Heart left ventricle (tissue), 16 donors: Measurements from ENCODE around the gene RAB4B. TPM values are rescaled to one million over a fixed set of nuclear protein-coding genes. Genes with fewer than 3 reads are reported as not detected.
"Not testable (repeated sequence)": the region's sequence is repeated elsewhere in the genome, so short reads cannot be mapped to it uniquely, and the experiment has no call there.

Experiments used
- ATAC-seq, 4 donors: fragments of 200-7000 bp; cut with Tn5 transposase; one replicate each; pipeline ENCODE4 v1.9.1; 2020 to 2022; ENCODE audit warnings: moderate library complexity in 4 of 4, mild to moderate bottlenecking in 3 of 4, moderate number of reproducible peaks in 1 of 4
- DNase-seq, 5 donors: peaks; one replicate each; pipeline ENCODE4 v3.0.0-alpha.2; 2020
- H3K27ac ChIP-seq, 12 donors: fragments of 200-600 bp; sonication (generic) in 4 of 12; one replicate each; pipeline versions ENCODE4 v1.5.0 to v1.8.0; 2016 to 2022; ENCODE audit warnings: mild to moderate bottlenecking in 2 of 12
- H3K27me3 ChIP-seq, 9 donors: fragments of 200-600 bp; sonication (generic) in 2 of 9; one replicate each; pipeline versions ENCODE4 v1.5.1 to v1.8.0; 2016 to 2022; ENCODE audit warnings: mild to moderate bottlenecking in 3 of 9
- H3K36me3 ChIP-seq, 9 donors: fragments of 200-600 bp; sonication (generic) in 2 of 9; one replicate each; pipeline versions ENCODE4 v1.5.0 to v1.8.0; 2018 to 2022; ENCODE audit warnings: mild to moderate bottlenecking in 2 of 9
- H3K4me1 ChIP-seq, 12 donors: fragments of 200-600 bp; sonication (generic) in 4 of 12; one replicate each; pipeline versions ENCODE4 v1.5.0 to v1.8.0; 2016 to 2022; ENCODE audit warnings: mild to moderate bottlenecking in 3 of 12
- H3K4me3 ChIP-seq, 12 donors: fragments of 200-600 bp; sonication (generic) in 4 of 12; one replicate each; pipeline versions ENCODE4 v1.5.0 to v1.8.0; 2017 to 2022; ENCODE audit warnings: mild to moderate bottlenecking in 9 of 12, moderate library complexity in 4 of 12
- H3K9me3 ChIP-seq, 12 donors: fragments of 200-600 bp; sonication (generic) in 4 of 12; one replicate each; pipeline versions ENCODE4 v1.5.0 to v1.8.0; 2016 to 2022; ENCODE audit warnings: mild to moderate bottlenecking in 1 of 12
- POLR2A ChIP-seq, 2 donors: fragments of 450-650 bp; IDR thresholded peaks; one replicate each; pipeline ENCODE4 v1.6.1; 2017; ENCODE audit warnings: antibody characterized with exemption in 2 of 2, mild to moderate bottlenecking in 2 of 2, moderate library complexity in 2 of 2
- WGBS, 4 donors: extraction: QIAGEN DNeasy Blood & Tissue Kit in 2 of 4; methylation state at CpG; one replicate each; pipeline versions ENCODE4 v1.1.5 to v1.1.7; 2013 to 2018; 5-methylcytosine and 5-hydroxymethylcytosine counted together
- intact Hi-C, 10 donors: fragments of 100-400 bp; cut with DNase I; formaldehyde crosslinking; loops; one replicate each; pipeline versions ENCODE4 v1.11.1 to v1.14.2; 2022
- long read RNA-seq, 3 donors: library from polyadenylated mRNA; unstranded; transcript quantifications; one replicate each; pipeline ENCODE4 v2.0.0, GENCODE V29; 2020 to 2021
- polyA plus RNA-seq, 2 donors: library from polyadenylated mRNA; stranded (reverse); fragments of 200-250 nt; gene quantifications; one replicate each; pipeline ENCODE4 v1.2.3, GENCODE V29; 2013
- total RNA-seq, 9 donors: library from RNA; depleted of rRNA in 2 of 9; stranded (reverse); fragments of >200 nt in 2 of 9; fragmentation: NEBNext Ultra II Directional in 3 of 9; extraction: Animal tissue kit (Norgen Biotek cat#: 25700) in 3 of 9; gene quantifications; one replicate each; pipeline versions ENCODE4 v1.1.0 to v1.2.4, GENCODE V29; 2016 to 2023
- TF ChIP-seq, protein P1 (sequence below), 12 donors: fragments of 200-600 bp; sonication (generic) in 4 of 12; IDR thresholded peaks; one replicate each; pipeline versions ENCODE4 v1.5.0 to v1.8.0; 2018 to 2022; ENCODE audit warnings: antibody characterized with exemption in 12 of 12, mild to moderate bottlenecking in 5 of 12
- donor health status: ischemic (EF 13 %, LVEDD 7.1; RV severe dilation, severe dysfunction).
- donor health status: healthy with polysubstance abuse.
- donor health status: DM: no; HTN: yes; CAD: no.
- donor health status: DM: no; HTN: no; CAD: no.
- donor health status: ischemic (EF 25% LVEDD 6.9; RV normal size, moderate dysfunction).
- donor health status: ischemic (EF 25% LVEDD 5.7; RV mildly dilated, moderate dysfunction).
- donor health status: healthy.
- donor health status: DM: yes; HTN: yes; CAD: no.
- donor health status: ischemic (EF 35%, LVEDD 5.7; RV mildly dilated, moderate dysfunction).
- donor health status: nonischemic (EF 11% LVEDD 7.7; RV severe dilation, severe dysfunction).
- donor health status: DM: yes; HTN: yes; CAD: no.
- donor health status: PGD.
- donor health status: ischemic (EF 29% LVEDD 5.4; RV normal size, mild dysfunction).
- donor health status: nonischemic (EF 23%, LVEDD 6.1; RV moderate dilation, normal function).

Gene RAB4B
- 10 to 100 TPM; 12.3 to 31.3 (median 15.0) TPM for total RNA-seq
- 10 to 100 TPM; 23.7 to 50.1 TPM for polyA plus RNA-seq
- long read RNA-seq, donor 1, transcript RAB4B-201 (8 exons, 1,133 nt): major isoform, 6 of 16 reads
- long read RNA-seq, donor 1, partial matches to known transcripts: 5 of 16 reads
- long read RNA-seq, donor 1, other reads (novel, unspliced or antisense): 4 of 16 reads
- long read RNA-seq, donor 2, transcript RAB4B-201 (8 exons, 1,133 nt): major isoform, 27 of 30 reads
- long read RNA-seq, donor 2, partial matches to known transcripts: 1 of 30 reads
- long read RNA-seq, donor 2, other reads (novel, unspliced or antisense): 2 of 30 reads
- long read RNA-seq, donor 3, transcript RAB4B-201 (8 exons, 1,133 nt): major isoform, 16 of 22 reads
- long read RNA-seq, donor 3, partial matches to known transcripts: 2 of 22 reads
- long read RNA-seq, donor 3, other reads (novel, unspliced or antisense): 4 of 22 reads

DNA sequence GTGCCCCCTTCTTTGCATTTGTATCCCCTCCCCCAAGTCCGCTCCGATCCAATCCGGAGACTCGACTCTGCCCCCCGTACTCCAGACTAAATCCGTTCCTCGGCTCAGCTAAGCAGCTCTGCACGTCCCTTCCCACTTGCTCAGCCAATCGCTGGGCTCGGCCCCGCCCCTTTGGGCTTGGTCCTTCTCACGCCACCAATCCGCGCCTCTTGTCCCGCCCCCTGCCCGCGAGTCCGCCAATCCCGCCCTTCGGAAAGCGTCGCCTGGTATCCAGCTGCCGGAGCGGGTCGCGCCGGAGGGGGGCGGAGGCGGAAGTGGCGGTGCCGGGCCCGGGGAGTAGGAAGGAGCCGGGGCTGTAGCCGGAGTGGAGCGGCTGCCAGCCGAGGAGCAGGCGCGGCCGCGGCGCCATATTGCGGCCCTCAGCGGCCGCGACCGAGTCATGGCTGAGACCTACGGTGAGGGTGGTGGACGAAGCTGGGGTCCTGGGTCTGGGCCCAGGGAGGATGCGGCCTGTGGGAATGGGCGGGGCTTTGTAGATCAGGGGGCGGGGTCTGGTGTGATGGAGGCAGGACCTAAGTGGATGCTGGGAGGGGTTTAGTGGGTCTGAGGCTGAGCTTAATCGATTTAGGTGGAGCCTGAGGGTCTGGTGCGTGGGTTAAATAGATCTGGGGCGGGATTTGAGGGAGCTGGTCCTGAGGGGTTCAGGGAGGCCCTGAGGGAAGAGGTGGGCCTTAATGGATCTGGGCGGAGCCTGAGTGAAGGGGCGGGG is at the start of gene RAB4B:
Gene RAB4B, plus strand, starts transcription at position 311 of the 769 bp plus-strand sequence. Its CDS starts 129 bp downstream, at position 440.
- peak; percentile 100 for DNase-seq
- 1% methylated on average over 24 to 56 of the region's 56 CpGs for WGBS, 4 donors
- Histone ChIP-seq H3K27ac (peak within 1 kb of the TSS; percentile 89 to 100 (median 98)), H3K27me3 (no peaks in the 10 kb centered on the region), H3K9me3 (no peaks in the 10 kb centered on the region), H3K36me3 (peaks cover 0 to 14% (median 0%) of the 10 kb centered on the region in 9 donors), H3K4me3 (peak within 1 kb of the TSS; percentile 67 to 94 (median 74)), H3K4me1 (peaks cover 0 to 25% (median 13%) of the 10 kb centered on the region in 12 donors)
- peak; percentile 23 to 84 for TF ChIP-seq POLR2A (IDR thresholded peaks at IDR 0.05)
- TF ChIP-seq, protein P1, sequence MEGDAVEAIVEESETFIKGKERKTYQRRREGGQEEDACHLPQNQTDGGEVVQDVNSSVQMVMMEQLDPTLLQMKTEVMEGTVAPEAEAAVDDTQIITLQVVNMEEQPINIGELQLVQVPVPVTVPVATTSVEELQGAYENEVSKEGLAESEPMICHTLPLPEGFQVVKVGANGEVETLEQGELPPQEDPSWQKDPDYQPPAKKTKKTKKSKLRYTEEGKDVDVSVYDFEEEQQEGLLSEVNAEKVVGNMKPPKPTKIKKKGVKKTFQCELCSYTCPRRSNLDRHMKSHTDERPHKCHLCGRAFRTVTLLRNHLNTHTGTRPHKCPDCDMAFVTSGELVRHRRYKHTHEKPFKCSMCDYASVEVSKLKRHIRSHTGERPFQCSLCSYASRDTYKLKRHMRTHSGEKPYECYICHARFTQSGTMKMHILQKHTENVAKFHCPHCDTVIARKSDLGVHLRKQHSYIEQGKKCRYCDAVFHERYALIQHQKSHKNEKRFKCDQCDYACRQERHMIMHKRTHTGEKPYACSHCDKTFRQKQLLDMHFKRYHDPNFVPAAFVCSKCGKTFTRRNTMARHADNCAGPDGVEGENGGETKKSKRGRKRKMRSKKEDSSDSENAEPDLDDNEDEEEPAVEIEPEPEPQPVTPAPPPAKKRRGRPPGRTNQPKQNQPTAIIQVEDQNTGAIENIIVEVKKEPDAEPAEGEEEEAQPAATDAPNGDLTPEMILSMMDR (IDR thresholded peaks at IDR 0.05): peak in 2 of 12 donors; percentile 11 to 14
- intact Hi-C loops: loop anchor here in 4 of 10 donors (1.0 to 2.0 kb wide), 4 partner anchors 20 to 115 kb away; partner anchors contain the start of genes ACTMAP (in 3 of the 4) and SNRPA (in 2 of the 4)
- peak; percentile 95 to 98 (median 97) for ATAC-seq

DNA sequence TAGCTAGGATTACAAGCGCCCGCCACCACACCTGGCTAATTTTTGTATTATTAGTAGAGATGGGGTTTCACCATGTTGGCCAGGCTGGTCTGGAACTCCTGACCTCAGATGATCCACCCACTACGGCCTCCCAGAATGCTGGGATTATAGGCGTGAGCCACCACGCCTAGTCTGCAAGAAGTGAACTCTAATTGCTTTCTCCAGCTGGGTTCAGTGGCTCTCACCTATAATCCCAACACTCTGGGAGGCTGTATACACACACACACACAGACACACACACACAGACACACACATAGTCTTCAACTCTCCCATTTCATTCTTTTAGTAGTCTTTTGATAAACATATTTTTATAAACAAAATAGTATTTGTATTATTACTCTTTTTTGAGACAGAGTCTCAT is 48.0 kb upstream of the RAB4B start:
- H3K9me3 ChIP-seq, DNase-seq, H3K27ac ChIP-seq, H3K4me3 ChIP-seq, ATAC-seq, H3K4me1 ChIP-seq, intact Hi-C loops, H3K27me3 ChIP-seq: not testable (repeated sequence)
- peaks cover 6 to 100% (median 97%) of the 10 kb centered on the region in 9 donors for H3K36me3 ChIP-seq
- 90 to 98% (median 96%) methylated on average over 5 of the region's 5 CpGs for WGBS, 4 donors

- H3K4me1 ChIP-seq, H3K27me3 ChIP-seq, H3K4me3 ChIP-seq, ATAC-seq, H3K27ac ChIP-seq, H3K9me3 ChIP-seq, DNase-seq, intact Hi-C loops: not testable (repeated sequence)
- peaks cover 2 to 100% (median 97%) of the 10 kb centered on the region in 9 donors for H3K36me3 ChIP-seq
- WGBS, 4 donors: 95 to 97% (median 96%) methylated on average over 16 of the region's 16 CpGs
Observed at GRCh38 chr19:40732304-40732703, 45.7 kb upstream of the RAB4B start.

DNA sequence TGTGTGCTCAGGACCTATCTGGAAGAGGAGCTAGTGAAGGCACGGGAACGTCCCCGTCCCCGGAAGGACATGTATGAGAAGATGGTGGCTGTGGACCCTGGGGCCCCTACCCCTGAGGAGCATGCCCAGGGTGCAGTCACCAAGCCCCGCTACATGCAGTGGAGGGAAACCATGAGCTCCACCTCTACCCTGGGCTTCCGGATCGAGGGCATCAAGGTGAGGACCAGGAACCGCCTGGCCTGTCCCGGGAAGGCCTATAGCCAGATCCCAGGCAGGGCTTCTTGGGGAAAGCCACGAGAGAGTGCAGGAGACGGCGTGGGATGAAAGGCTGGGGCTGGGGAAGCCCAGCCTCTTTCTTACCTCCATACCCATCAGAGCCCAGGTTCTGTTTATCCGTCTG is 44.9 kb upstream of the RAB4B start:
- peaks cover 2 to 100% (median 96%) of the 10 kb centered on the region in 9 donors for H3K36me3 ChIP-seq
- 90 to 94% (median 93%) methylated on average over 13 of the region's 13 CpGs for WGBS, 4 donors
- ATAC-seq: no peak

More for the DNA sequence above, 44.9 kb upstream of the RAB4B start:
- TF ChIP-seq POLR2A (IDR thresholded peaks at IDR 0.05): no peak
- TF ChIP-seq, protein P1 (IDR thresholded peaks at IDR 0.05): no peak
- Histone ChIP-seq H3K27ac (no peak overlapping the region), H3K9me3 (no peaks in the 10 kb centered on the region), H3K4me3 (no peak overlapping the region), H3K27me3 (no peaks in the 10 kb centered on the region), H3K4me1 (no peaks in the 10 kb centered on the region)
- DNase-seq: no peak
- intact Hi-C loops: no loop called here
